ENCODE data around the gene SSH2.
"Not testable (repeated sequence)": the region's sequence is repeated elsewhere in the genome, so short reads cannot be mapped to it uniquely, and the experiment has no call there.

Gene SSH2

GRCh38 chr17:29789196-29790170 is 140.5 kb downstream of the SSH2 start:
- Histone ChIP-seq H3K27ac (no peak overlapping the region), H3K27me3 (ENCODE audit: insufficient read depth, low read depth) (no peaks in the 10 kb centered on the region), H3K4me1 (ENCODE audit: low read depth, poor library complexity, severe bottlenecking) (no peaks in the 10 kb centered on the region), H3K9ac (no peak overlapping the region), H3K36me3 (ENCODE audit: insufficient read depth) (no peaks in the 10 kb centered on the region), H3K4me3 (IDR thresholded peaks at IDR 0.05; ENCODE audit: insufficient read depth, low read depth, low read length) (no peak overlapping the region), H4K20me1 (ENCODE audit: insufficient read depth) (no peaks in the 10 kb centered on the region), H3K4me2 (no peak overlapping the region), H2AFZ (ENCODE audit: low read depth) (no peak overlapping the region), H3K79me2 (ENCODE audit: insufficient read depth, low read depth) (no peaks in the 10 kb centered on the region)
- no peak for TF ChIP-seq CTCF (conservative IDR thresholded peaks at IDR 0.05; ENCODE audit: low read depth, low read length)

GRCh38 chr17:29787995-29788394 is 142.0 kb downstream of the SSH2 start:
- H3K4me1 ChIP-seq (ENCODE audit: low read depth, poor library complexity, severe bottlenecking): no peaks in the 10 kb centered on the region
- no peak overlapping the region for H2AFZ ChIP-seq (ENCODE audit: low read depth)
- no peak overlapping the region for H3K9ac ChIP-seq
- H3K4me3 ChIP-seq (IDR thresholded peaks at IDR 0.05; ENCODE audit: insufficient read depth, low read depth, low read length): no peak overlapping the region
- H4K20me1 ChIP-seq (ENCODE audit: insufficient read depth): no peaks in the 10 kb centered on the region
- H3K36me3 ChIP-seq (ENCODE audit: insufficient read depth): no peaks in the 10 kb centered on the region
- no peak overlapping the region for H3K4me2 ChIP-seq
- H3K79me2 ChIP-seq (ENCODE audit: insufficient read depth, low read depth): no peaks in the 10 kb centered on the region
- TF ChIP-seq CTCF (conservative IDR thresholded peaks at IDR 0.05; ENCODE audit: low read depth, low read length): no peak
- no peaks in the 10 kb centered on the region for H3K27me3 ChIP-seq (ENCODE audit: insufficient read depth, low read depth)
- no peak overlapping the region for H3K27ac ChIP-seq

- H3K36me3 ChIP-seq (ENCODE audit: insufficient read depth): no peaks in the 10 kb centered on the region
- H3K79me2 ChIP-seq (ENCODE audit: insufficient read depth, low read depth): no peaks in the 10 kb centered on the region
- H3K4me3 ChIP-seq (IDR thresholded peaks at IDR 0.05; ENCODE audit: insufficient read depth, low read depth, low read length): no peak overlapping the region
- TF ChIP-seq CTCF (conservative IDR thresholded peaks at IDR 0.05; ENCODE audit: low read depth, low read length): no peak
- no peaks in the 10 kb centered on the region for H4K20me1 ChIP-seq (ENCODE audit: insufficient read depth)
- H3K4me2 ChIP-seq: no peak overlapping the region
- H3K9ac ChIP-seq: no peak overlapping the region
- H3K27me3 ChIP-seq (ENCODE audit: insufficient read depth, low read depth): no peaks in the 10 kb centered on the region
- no peak overlapping the region for H2AFZ ChIP-seq (ENCODE audit: low read depth)
- H3K4me1 ChIP-seq (ENCODE audit: low read depth, poor library complexity, severe bottlenecking): peaks cover 7% of the 10 kb centered on the region
- H3K27ac ChIP-seq: no peak overlapping the region
Measured at GRCh38 chr17:29782917-29783316, 147.1 kb downstream of the SSH2 start.

GRCh38 chr17:29779812-29780190 is 150.2 kb downstream of the SSH2 start:
- H3K4me2 ChIP-seq; H3K27me3 ChIP-seq (ENCODE audit: insufficient read depth, low read depth); H3K4me1 ChIP-seq (ENCODE audit: low read depth, poor library complexity, severe bottlenecking); H3K36me3 ChIP-seq (ENCODE audit: insufficient read depth); H2AFZ ChIP-seq (ENCODE audit: low read depth); H4K20me1 ChIP-seq (ENCODE audit: insufficient read depth); H3K4me3 ChIP-seq (IDR thresholded peaks at IDR 0.05; ENCODE audit: insufficient read depth, low read depth, low read length); H3K9ac ChIP-seq; H3K27ac ChIP-seq; H3K79me2 ChIP-seq (ENCODE audit: insufficient read depth, low read depth): not testable (repeated sequence)

Data from KMS-11 (cell line).